GM12875 (cell line): Measurements from ENCODE around the gene MASTL.

Experiments
- H3K4me3 ChIP-seq: one replicate; pipeline ENCODE4 v1.5.1; 2011; ENCODE audit warnings: low read depth, low read length, control low read depth
- TF ChIP-seq, protein P1 (sequence below): IDR thresholded peaks from 2 replicates; pipeline ENCODE4 v1.5.1; 2011; ENCODE audit warnings: low read depth, mild to moderate bottlenecking, control low read depth, inconsistent platforms, low read length, moderate library complexity, borderline replicate concordance; ENCODE audit not compliant: insufficient read depth

MASTL gene

DNA sequence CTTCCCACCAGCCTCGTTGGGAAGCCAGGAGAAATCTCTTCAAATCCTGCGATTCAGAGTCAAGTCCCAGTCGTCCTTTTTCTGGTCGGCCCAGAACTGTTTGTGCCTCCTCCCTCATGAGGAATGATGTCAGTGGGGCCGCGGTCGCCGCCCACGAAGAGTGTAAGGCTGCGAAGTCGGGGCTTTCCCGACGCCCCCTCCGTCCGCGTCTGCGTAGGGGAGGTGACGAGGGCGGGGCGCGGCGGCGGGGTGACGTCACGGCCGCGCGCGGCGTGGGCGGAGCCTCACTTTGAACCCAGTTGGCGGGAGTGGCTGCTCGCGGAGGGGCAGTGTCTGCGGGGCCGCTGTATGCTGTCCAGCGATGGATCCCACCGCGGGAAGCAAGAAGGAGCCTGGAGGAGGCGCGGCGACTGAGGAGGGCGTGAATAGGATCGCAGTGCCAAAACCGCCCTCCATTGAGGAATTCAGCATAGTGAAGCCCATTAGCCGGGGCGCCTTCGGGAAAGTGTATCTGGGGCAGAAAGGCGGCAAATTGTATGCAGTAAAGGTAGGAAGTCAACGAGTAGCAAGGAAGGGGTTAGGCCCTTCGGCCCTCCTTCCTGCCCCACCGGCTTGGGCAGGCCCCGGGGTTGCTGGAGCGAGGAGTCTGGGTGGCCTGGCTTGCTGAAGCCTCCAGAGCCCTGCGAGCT lies at the start of gene MASTL:
Gene MASTL (plus strand): TSS at position 287 of the 689 bp plus-strand sequence. CDS start 75 bp downstream, at position 362.
- TF ChIP-seq, protein P1, sequence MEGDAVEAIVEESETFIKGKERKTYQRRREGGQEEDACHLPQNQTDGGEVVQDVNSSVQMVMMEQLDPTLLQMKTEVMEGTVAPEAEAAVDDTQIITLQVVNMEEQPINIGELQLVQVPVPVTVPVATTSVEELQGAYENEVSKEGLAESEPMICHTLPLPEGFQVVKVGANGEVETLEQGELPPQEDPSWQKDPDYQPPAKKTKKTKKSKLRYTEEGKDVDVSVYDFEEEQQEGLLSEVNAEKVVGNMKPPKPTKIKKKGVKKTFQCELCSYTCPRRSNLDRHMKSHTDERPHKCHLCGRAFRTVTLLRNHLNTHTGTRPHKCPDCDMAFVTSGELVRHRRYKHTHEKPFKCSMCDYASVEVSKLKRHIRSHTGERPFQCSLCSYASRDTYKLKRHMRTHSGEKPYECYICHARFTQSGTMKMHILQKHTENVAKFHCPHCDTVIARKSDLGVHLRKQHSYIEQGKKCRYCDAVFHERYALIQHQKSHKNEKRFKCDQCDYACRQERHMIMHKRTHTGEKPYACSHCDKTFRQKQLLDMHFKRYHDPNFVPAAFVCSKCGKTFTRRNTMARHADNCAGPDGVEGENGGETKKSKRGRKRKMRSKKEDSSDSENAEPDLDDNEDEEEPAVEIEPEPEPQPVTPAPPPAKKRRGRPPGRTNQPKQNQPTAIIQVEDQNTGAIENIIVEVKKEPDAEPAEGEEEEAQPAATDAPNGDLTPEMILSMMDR = no peak
- H3K4me3 ChIP-seq = peak within 1 kb of the TSS; percentile 75

DNA sequence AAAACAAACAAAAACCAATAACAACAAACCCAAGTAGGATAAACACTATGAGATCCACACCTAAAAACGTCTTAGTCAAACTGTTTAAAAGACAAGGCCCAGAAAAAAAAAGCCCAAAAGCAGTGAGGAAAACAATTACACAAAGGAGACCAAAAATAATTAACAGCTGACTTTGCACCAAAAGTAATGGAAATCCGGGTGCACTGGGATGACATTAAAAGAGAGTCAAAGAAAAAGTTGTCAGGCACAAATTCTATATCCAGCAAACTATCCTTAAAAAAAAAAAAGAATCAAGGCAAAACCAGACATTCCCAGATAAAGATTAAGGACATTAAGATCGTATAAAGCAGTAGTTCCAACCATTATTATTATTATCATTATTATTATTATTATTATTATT lies 47.0 kb upstream of the MASTL start:
- no peak overlapping the region for H3K4me3 ChIP-seq
- TF ChIP-seq, protein P1 = no peak

DNA sequence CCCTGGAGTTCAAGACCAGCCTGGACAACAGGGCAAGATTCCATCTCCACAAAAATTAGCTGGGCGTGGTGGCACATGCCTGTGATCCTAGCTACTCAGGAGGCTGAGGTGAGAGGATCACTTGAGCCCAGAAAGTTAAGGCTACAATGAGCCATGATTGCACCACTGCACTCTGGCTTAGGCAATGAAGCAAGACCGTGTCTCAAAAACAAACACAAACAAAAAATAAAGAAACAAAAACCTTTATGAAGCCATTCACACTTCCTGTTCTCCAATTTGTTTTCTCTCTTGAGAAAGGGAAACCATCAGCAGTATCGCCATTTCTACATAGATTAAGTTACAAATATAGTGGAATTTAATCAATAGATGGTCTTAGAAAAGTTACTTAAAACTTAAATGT lies 20.8 kb upstream of the MASTL start:
- H3K4me3 ChIP-seq = no peak overlapping the region
- TF ChIP-seq, protein P1 = no peak

DNA sequence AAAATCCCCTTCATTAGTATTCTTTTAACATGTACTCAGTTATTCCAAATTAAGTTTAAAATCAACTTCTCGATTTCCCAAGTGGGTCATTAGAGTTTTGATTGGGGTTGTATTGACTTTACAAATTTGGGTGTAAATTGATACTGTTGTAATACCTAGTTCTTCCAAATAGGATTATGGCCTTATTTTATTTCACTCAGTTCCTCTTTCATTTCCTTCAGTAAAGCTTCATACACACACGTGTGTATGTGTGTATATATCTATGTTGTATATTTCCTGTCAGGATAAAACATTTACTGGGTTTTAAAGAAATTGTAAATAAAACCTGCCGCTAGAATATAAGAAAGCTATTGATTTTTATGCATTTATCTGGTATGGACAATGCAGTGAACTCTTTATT lies 16.9 kb upstream of the MASTL start:
- H3K4me3 ChIP-seq = no peak overlapping the region
- TF ChIP-seq, protein P1 = no peak

DNA sequence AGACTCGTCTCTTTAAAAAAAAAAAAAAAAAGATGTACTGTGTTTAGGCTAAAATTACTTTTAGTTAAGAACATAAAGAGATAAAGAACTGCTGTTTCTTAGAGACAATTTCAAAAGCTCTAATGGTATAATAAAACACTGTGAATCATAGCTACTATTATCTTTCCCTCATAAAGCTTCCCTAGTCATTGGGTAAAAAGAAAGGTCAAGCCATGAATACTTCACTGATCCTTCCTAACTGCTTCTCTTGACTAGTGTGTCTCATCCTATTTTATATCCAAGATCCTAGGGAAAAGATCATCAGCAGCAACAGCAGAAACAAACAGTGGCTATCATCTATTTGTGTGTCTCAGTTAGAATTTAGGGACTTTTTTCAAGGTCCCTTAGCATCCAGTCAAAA lies 11.5 kb upstream of the MASTL start:
- TF ChIP-seq, protein P1 = no peak
- H3K4me3 ChIP-seq = no peak overlapping the region

DNA sequence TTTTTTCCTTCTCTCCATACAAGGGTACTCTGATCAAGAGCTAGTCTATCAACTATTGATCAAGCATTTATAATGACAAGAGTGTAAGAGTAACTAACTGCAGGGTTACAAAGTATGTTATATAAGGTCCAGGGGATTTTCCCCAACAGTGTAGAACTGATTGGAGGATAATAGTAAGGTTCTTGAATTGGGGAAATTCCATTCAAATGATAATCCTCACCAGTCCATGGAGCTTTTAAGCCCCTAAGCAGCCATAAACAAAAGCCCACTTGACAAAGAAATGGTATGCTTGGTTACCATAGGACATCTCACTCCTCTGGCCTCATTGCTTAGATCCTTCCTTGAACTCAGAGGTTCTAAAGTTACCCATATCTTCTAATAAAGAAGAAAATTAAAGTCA lies 9.2 kb upstream of the MASTL start:
- no peak overlapping the region for H3K4me3 ChIP-seq
- TF ChIP-seq, protein P1 = no peak

DNA sequence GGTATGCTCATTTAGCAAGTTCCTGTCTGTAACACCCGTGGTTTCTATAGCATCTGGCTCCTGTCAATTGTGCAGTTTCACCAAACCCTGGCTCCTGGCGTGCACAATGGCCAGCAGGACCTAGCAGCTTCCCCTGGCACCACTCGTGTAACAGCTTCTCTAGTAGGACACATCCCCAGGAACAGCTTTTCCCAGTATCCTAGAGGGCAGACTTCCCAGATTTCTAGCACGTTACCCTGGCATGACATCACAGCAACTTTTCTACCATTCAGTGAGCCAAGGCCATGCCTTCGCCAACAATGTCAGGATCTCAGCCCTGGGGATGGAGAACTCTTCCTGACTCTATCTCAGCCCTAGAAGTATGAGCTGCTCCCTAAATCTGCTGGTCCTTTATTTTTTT lies 7.5 kb upstream of the MASTL start:
- no peak overlapping the region for H3K4me3 ChIP-seq
- TF ChIP-seq, protein P1 = no peak
